MM.1S (cell line): ENCODE data around the gene GPSM3.

ENCODE experiments used
- DNase-seq: peaks from one replicate; pipeline ENCODE4 v3.0.0-alpha.2; 2015
- H2AFZ ChIP-seq: fragments of 300-600 bp; sonication (generic); 2 replicates; pipeline ENCODE4 v1.6.0; 2016; ENCODE audit warnings: antibody characterized with exemption, low read length
- H3F3A ChIP-seq: fragments of 300-600 bp; sonication (generic); 2 replicates; pipeline ENCODE4 v1.6.1; 2016; ENCODE audit warnings: mild to moderate bottlenecking, antibody characterized with exemption, low read length, moderate library complexity, mixed read lengths; ENCODE audit not compliant: insufficient read depth
- H3K27ac ChIP-seq: fragments of 300-600 bp; sonication (generic); 2 replicates; pipeline ENCODE4 v1.5.1; 2016; ENCODE audit warnings: mild to moderate bottlenecking, low read length
- H3K27me3 ChIP-seq: fragments of 300-600 bp; sonication (generic); replicated peaks from 2 replicates; pipeline ENCODE4 v1.6.0; 2016; ENCODE audit warnings: low read length; ENCODE audit not compliant: insufficient read depth
- H3K36me3 ChIP-seq: fragments of 300-600 bp; sonication (generic); replicated peaks from 2 replicates; pipeline ENCODE4 v1.6.1; 2016; ENCODE audit warnings: mild to moderate bottlenecking, low read length, mixed read lengths; ENCODE audit not compliant: insufficient read depth
- H3K4me1 ChIP-seq: fragments of 300-600 bp; sonication (generic); 2 replicates; pipeline ENCODE4 v1.6.1; 2016; ENCODE audit warnings: low read length, mixed read lengths
- H3K4me2 ChIP-seq: fragments of 300-600 bp; sonication (generic); 2 replicates; pipeline ENCODE4 v1.6.0; 2016; ENCODE audit warnings: low read depth, low read length
- H3K4me3 ChIP-seq: fragments of 300-600 bp; sonication (generic); 2 replicates; pipeline ENCODE4 v1.5.1; 2016; ENCODE audit warnings: low read length, mixed read lengths
- H3K79me2 ChIP-seq: fragments of 300-600 bp; sonication (generic); 2 replicates; pipeline ENCODE4 v1.6.1; 2016; ENCODE audit warnings: mixed run types, low read length, mixed read lengths
- H3K9ac ChIP-seq: fragments of 300-600 bp; sonication (generic); 2 replicates; pipeline ENCODE4 v1.6.1; 2016; ENCODE audit warnings: low read length, mixed read lengths
- H3K9me2 ChIP-seq: fragments of 300-600 bp; sonication (generic); replicated peaks from 2 replicates; pipeline ENCODE4 v1.6.1; 2016; ENCODE audit warnings: mild to moderate bottlenecking, low read length, mixed read lengths; ENCODE audit not compliant: insufficient read depth
- H3K9me3 ChIP-seq: fragments of 300-600 bp; sonication (generic); replicated peaks from 2 replicates; pipeline ENCODE4 v1.6.1; 2016; ENCODE audit warnings: mild to moderate bottlenecking, low read length, mixed read lengths; ENCODE audit not compliant: insufficient read depth
- H4K20me1 ChIP-seq: fragments of 300-600 bp; sonication (generic); 2 replicates; pipeline ENCODE4 v1.6.1; 2016; ENCODE audit warnings: mild to moderate bottlenecking, low read length, moderate library complexity, mixed read lengths; ENCODE audit not compliant: insufficient read depth
- CTCF ChIP-seq: fragments of 300-600 bp; sonication (generic); IDR thresholded peaks from 2 replicates; pipeline ENCODE4 v1.5.1; 2016; ENCODE audit warnings: antibody characterized with exemption, low read length, mixed read lengths
- EZH2 ChIP-seq: fragments of 300-600 bp; sonication (generic); optimal IDR thresholded peaks from 2 replicates; pipeline ENCODE3; 2017; ENCODE audit warnings: low read depth, mild to moderate bottlenecking, antibody characterized with exemption, low read length, mixed read lengths
- EZH2phosphoT487 ChIP-seq: fragments of 300-600 bp; sonication (generic); IDR thresholded peaks from 2 replicates; pipeline ENCODE4 v1.6.1; 2018; ENCODE audit warnings: antibody characterized with exemption, low read length

GPSM3 gene

GRCh38 chr6:32174416-32174815, 18.0 kb downstream of the GPSM3 start:
- no peak overlapping the region for H3K4me2 ChIP-seq
- H3K79me2 ChIP-seq: peaks cover 17% of the 10 kb centered on the region
- H4K20me1 ChIP-seq: no peaks in the 10 kb centered on the region
- H3K9me3 ChIP-seq: no peaks in the 10 kb centered on the region
- no peak for DNase-seq
- no peaks in the 10 kb centered on the region for H3K9me2 ChIP-seq
- no peak overlapping the region for H3K9ac ChIP-seq
- H3K4me1 ChIP-seq: peaks cover 21% of the 10 kb centered on the region
- no peak overlapping the region for H3K27ac ChIP-seq
- TF ChIP-seq EZH2: no peak
- no peaks in the 10 kb centered on the region for H3K36me3 ChIP-seq
- no peak overlapping the region for H2AFZ ChIP-seq
- H3F3A ChIP-seq: peaks cover 19% of the 10 kb centered on the region
- H3K27me3 ChIP-seq: no peaks in the 10 kb centered on the region
- H3K4me3 ChIP-seq: no peak overlapping the region

- no peak for TF ChIP-seq CTCF
- no peak for TF ChIP-seq EZH2
- no peak for TF ChIP-seq EZH2phosphoT487
- Histone ChIP-seq H3K79me2 (peaks cover 9% of the 10 kb centered on the region; the same call in 1 of the 2 replicates), H3K9me3 (no peaks in the 10 kb centered on the region), H3K4me3 (no peak overlapping the region), H3K9me2 (no peaks in the 10 kb centered on the region), H3F3A (peaks cover 19% of the 10 kb centered on the region), H3K4me1 (peaks cover 16% of the 10 kb centered on the region), H3K27ac (no peak overlapping the region), H3K4me2 (no peak overlapping the region), H4K20me1 (no peaks in the 10 kb centered on the region), H2AFZ (no peak overlapping the region), H3K36me3 (no peaks in the 10 kb centered on the region), H3K9ac (no peak overlapping the region), H3K27me3 (no peaks in the 10 kb centered on the region)
- no peak for DNase-seq
Observed at GRCh38 chr6:32173051-32173727, 19.3 kb downstream of the GPSM3 start.

GRCh38 chr6:32171234-32171633, 21.2 kb downstream of the GPSM3 start:
- Histone ChIP-seq H4K20me1 (no peaks in the 10 kb centered on the region), H3K4me1 (peaks cover 7% of the 10 kb centered on the region; the same call in 1 of the 2 replicates), H3K9me2 (no peaks in the 10 kb centered on the region), H3K79me2 (peaks cover 9% of the 10 kb centered on the region; the same call in 1 of the 2 replicates), H3K9me3 (no peaks in the 10 kb centered on the region), H3K4me2 (no peak overlapping the region), H3K27me3 (no peaks in the 10 kb centered on the region), H3F3A (0 out of 2 replicates have a peak, but pooled peaks cover under 1% of the 10 kb centered on the region), H3K36me3 (no peaks in the 10 kb centered on the region), H3K4me3 (no peak overlapping the region), H3K27ac (no peak overlapping the region), H3K9ac (no peak overlapping the region), H2AFZ (no peak overlapping the region)
- no peak for DNase-seq
- no peak for TF ChIP-seq EZH2
- TF ChIP-seq CTCF: no peak
- TF ChIP-seq EZH2phosphoT487: no peak

GRCh38 chr6:32170294-32170693, 22.1 kb downstream of the GPSM3 start:
- TF ChIP-seq EZH2phosphoT487: no peak
- no peak for TF ChIP-seq EZH2
- no peak for TF ChIP-seq CTCF
- Histone ChIP-seq H3F3A (no peaks in the 10 kb centered on the region), H3K9ac (no peak overlapping the region), H3K9me3 (no peaks in the 10 kb centered on the region), H3K4me3 (no peak overlapping the region), H4K20me1 (no peaks in the 10 kb centered on the region), H2AFZ (no peak overlapping the region), H3K4me1 (peaks cover 4% of the 10 kb centered on the region; the same call in 1 of the 2 replicates), H3K79me2 (peaks cover 4% of the 10 kb centered on the region; the same call in 1 of the 2 replicates), H3K36me3 (no peaks in the 10 kb centered on the region), H3K4me2 (no peak overlapping the region), H3K27ac (no peak overlapping the region), H3K9me2 (no peaks in the 10 kb centered on the region), H3K27me3 (no peaks in the 10 kb centered on the region)
- no peak for DNase-seq
